HG03442 (cell line): ENCODE data around the gene FES.
"Not testable (repeated sequence)": the region's sequence is repeated elsewhere in the genome, so short reads cannot be mapped to it uniquely, and the experiment has no call there.

Source experiments
- ATAC-seq: cut with Tn5 transposase; IDR thresholded peaks from one replicate; pipeline ENCODE4 v1.9.1; 2021; ENCODE audit warnings: mild to moderate bottlenecking, moderate library complexity; ENCODE audit not compliant: unreplicated experiment

The FES gene

GRCh38 chr15:90890839-90891238 is 6.5 kb downstream of the FES start:
- no peak for ATAC-seq

DNA sequence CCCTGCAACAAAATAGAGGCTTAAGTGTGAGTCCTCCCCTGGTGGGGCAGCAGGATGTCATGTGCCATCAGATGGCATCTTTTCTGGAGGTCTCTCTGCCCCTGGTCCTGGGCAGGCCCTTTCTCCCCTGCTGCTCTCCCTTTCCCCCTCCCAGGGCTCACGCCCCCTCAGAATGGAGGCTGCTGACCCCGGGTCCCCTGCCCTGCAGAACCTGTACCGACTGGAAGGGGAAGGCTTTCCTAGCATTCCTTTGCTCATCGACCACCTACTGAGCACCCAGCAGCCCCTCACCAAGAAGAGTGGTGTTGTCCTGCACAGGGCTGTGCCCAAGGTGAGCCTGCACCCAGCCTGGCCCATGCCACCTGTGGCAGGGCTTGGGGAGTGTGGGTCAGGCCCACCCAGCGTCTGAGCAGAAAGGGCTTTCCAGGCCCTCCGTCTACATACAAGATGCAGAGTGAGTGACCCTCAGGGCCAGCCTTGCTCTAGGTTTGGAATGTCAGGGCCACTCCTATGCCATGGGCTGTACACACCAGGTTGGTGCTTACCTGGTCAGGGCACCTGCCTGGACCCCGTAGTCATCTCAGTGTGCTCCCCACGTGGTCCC is 7.1 kb downstream of the FES start:
- ATAC-seq, result no peak

DNA sequence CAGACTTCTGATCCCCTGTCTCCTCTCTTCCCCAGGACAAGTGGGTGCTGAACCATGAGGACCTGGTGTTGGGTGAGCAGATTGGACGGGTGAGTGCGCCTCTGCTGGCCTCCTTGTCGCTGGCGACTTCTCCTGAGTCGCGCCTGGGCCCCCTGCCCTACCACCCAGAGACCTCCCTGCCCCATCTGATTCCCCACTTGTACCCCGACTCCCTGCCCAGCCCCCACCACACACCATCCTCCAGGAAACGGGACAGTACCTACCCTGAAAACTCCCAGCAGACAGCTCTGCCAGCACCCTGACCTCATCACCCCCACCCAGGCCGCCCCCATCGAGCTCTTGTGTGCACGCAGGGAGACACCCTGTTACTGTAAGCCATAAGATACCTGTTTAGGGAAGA is 7.7 kb downstream of the FES start:
- no peak for ATAC-seq

DNA sequence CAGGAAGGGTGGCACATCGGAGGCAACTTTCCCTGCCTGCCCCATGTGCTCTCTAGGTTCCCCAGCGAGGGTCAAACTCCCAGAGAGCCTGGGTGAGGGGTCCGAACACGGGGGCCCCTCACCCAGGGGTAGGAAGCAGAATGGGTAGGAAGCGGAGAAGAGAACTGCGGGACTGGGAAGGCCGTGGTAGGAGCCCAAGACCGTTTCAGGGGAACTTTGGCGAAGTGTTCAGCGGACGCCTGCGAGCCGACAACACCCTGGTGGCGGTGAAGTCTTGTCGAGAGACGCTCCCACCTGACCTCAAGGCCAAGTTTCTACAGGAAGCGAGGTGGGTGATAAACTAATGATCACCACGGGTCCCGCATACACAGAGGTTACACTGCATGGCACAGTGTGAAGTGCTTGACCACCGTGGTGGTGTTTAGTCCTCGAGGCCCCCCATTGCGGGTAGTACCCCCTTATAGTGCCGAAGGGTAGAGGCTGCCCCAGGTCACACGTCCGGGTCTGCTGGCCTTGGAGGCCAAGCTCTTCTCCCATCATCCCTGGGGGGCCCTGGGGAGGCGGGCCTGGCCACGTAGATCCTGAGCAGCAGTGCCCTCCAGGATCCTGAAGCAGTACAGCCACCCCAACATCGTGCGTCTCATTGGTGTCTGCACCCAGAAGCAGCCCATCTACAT is 8.3 kb downstream of the FES start:
- ATAC-seq, result no peak

DNA sequence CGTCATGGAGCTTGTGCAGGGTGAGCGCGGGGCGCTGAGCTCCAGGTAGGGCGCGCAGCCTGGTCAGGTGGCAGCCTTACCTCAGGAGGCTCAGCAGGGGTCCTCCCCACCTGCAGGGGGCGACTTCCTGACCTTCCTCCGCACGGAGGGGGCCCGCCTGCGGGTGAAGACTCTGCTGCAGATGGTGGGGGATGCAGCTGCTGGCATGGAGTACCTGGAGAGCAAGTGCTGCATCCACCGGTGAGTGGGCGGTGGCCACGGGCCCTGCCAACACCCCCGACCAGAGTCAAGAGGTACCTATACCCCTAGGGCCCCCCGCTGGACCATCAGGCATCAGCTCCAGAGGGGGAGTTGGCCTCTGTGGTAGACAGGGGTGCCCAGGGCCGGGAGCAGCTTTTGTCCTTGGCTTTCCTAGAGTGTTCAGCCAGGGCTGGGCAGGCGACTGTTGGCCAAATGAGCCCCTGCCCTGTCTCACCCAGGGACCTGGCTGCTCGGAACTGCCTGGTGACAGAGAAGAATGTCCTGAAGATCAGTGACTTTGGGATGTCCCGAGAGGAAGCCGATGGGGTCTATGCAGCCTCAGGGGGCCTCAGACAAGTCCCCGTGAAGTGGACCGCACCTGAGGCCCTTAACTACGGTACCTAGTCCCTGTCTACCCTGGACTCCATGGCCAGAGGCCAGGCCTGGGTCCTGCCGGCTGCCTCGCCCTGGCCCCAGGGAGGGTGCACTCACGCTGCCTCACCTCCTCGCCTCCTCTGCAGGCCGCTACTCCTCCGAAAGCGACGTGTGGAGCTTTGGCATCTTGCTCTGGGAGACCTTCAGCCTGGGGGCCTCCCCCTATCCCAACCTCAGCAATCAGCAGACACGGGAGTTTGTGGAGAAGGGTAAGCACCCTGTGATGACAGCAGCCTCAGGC is 9.1 kb downstream of the FES start:
- no peak for ATAC-seq

GRCh38 chr15:90895571-90896117 is 11.3 kb downstream of the FES start:
- ATAC-seq, result no peak

GRCh38 chr15:90897131-90897655 is 12.9 kb downstream of the FES start:
- not testable (repeated sequence) for ATAC-seq

GRCh38 chr15:90901175-90902039 is 17.1 kb downstream of the FES start:
- no peak for ATAC-seq

GRCh38 chr15:90902040-90902839 is 17.9 kb downstream of the FES start:
- peak; percentile 72 for ATAC-seq

- peak; percentile 47 for ATAC-seq
These were observed 18.8 kb downstream of the FES start, which contains the start of gene MAN2A2 for GRCh38 chr15:90902840-90903732. MAN2A2 (plus strand) TSS chr15:90903302; CDS start chr15:90904208, 906 bp downstream.

GRCh38 chr15:90903733-90904536 is 19.6 kb downstream of the FES start:
- no peak for ATAC-seq

DNA sequence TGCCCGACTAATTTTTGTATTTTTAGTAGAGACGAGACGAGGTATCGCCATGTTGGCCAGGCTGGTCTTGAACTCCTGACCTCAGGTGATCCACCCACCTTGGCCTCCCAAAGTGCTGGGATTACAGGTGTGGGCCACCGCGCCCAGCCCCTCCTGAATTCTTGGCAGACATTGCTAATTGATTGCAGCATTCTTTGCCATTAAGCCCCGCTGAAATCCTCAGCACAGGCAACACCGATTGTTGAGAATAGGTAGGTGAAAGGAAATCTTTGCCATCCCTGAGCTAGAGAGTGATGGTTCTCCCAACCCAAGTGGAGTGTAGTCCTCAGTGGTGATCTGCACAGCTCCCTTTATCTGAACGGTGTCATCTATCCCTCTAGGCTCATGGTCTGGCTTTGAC is 20.4 kb downstream of the FES start:
- no peak for ATAC-seq

GRCh38 chr15:90905306-90906180 is 21.2 kb downstream of the FES start:
- ATAC-seq, result no peak

GRCh38 chr15:90906181-90906849 is 22.0 kb downstream of the FES start:
- ATAC-seq, result no peak

DNA sequence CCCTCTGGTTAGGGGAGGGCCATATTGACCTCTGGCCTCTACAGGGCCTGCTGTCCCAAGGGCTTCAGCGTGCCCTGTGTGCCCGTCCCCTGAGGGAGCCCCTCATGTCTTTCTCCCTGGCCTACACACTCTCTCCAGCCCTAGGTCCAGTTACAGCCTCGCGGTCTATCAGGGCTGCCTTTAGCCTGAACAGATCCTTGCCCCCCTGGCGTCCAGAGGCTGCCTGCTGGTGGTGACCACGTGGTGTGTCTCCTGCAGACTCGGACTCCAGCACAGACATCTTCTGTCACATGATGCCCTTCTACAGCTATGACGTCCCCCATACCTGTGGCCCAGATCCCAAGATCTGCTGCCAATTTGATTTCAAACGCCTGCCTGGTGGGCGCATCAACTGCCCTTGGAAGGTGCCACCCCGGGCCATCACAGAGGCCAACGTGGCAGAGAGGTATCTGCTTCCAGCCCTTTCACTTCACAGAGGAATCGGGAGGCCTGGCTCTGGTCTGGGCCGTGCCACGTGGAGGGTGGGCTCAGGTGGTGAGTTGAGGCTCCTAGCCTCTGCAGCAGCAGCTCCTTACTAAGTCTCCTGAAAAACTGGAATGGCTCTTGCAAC is 22.9 kb downstream of the FES start:
- no peak for ATAC-seq
